Muscle of leg (tissue), 16 donors: ENCODE data around the gene AKTIP. TPM values are rescaled to one million over a fixed set of nuclear protein-coding genes. Genes with fewer than 3 reads are reported as not detected.
"Not testable (repeated sequence)": the region's sequence is repeated elsewhere in the genome, so short reads cannot be mapped to it uniquely, and the experiment has no call there.

ENCODE experiments used
- DNase-seq: peaks from one replicate; pipeline ENCODE4 v3.0.0; 2013
- H3K27ac ChIP-seq: one replicate; pipeline ENCODE4 v1.5.1; 2013; ENCODE audit warnings: mild to moderate bottlenecking, low read length, control low read depth
- H3K27me3 ChIP-seq: one replicate; pipeline ENCODE4 v1.6.1; 2013; ENCODE audit warnings: low read length; ENCODE audit not compliant: control insufficient read depth, insufficient read depth
- H3K36me3 ChIP-seq: one replicate; pipeline ENCODE4 v1.6.1; 2013; ENCODE audit warnings: low read length; ENCODE audit not compliant: control insufficient read depth, insufficient read depth
- H3K4me1 ChIP-seq: one replicate; pipeline ENCODE4 v1.6.1; 2013; ENCODE audit warnings: low read length; ENCODE audit not compliant: control insufficient read depth, insufficient read depth
- H3K4me3 ChIP-seq: one replicate; pipeline ENCODE4 v1.5.1; 2013; ENCODE audit warnings: low read length, control low read depth
- H3K9me3 ChIP-seq: replicated peaks from 2 replicates; pipeline ENCODE4 v1.6.1; 2013; ENCODE audit warnings: low read depth, low read length; ENCODE audit not compliant: control insufficient read depth
- WGBS: methylation state at CpG from one replicate; pipeline ENCODE4 v1.1.5; 2013; ENCODE audit warnings: missing lambda C conversion rate; ENCODE audit not compliant: insufficient coverage; 5-methylcytosine and 5-hydroxymethylcytosine counted together
- long read RNA-seq, 11 donors: transcript quantifications; one replicate each; lab custom pipeline, GENCODE V29; 2026
- polyA plus RNA-seq, 8 donors: library from polyadenylated mRNA; unstranded; fragments of 120-200 nt; gene quantifications; one replicate each; pipeline versions ENCODE4 v1.2.1 to v1.2.3, GENCODE V29; 2013; ENCODE audit warnings: inconsistent platforms in 1 of 8, low replicate concordance in 1 of 8; ENCODE audit not compliant: insufficient read length in 8 of 8, insufficient read depth in 1 of 8
- total RNA-seq: library from RNA; stranded (reverse); fragments of 120-200 nt; gene quantifications from one replicate; pipeline ENCODE4 v1.2.4, GENCODE V29; 2013

Gene AKTIP
- total RNA-seq, result 40.0 TPM
- 10 to 100 TPM; 30.8 to 49.9 (median 35.2) TPM for polyA plus RNA-seq
- long read RNA-seq, donor 1, partial matches to known transcripts, result 0 of 4 reads
- long read RNA-seq, donor 1, other reads (novel, unspliced or antisense), result 0 of 4 reads
- long read RNA-seq, donor 2, partial matches to known transcripts, result 0 of 3 reads
- long read RNA-seq, donor 2, other reads (novel, unspliced or antisense), result 0 of 3 reads
- long read RNA-seq, donor 3, partial matches to known transcripts, result 0 of 13 reads
- long read RNA-seq, donor 3, other reads (novel, unspliced or antisense), result 6 of 13 reads
- long read RNA-seq, donor 4, partial matches to known transcripts, result 0 of 3 reads
- long read RNA-seq, donor 4, other reads (novel, unspliced or antisense), result 0 of 3 reads
- long read RNA-seq, donor 5, transcript AKTIP-202 (10 exons, 2,426 nt), result major isoform, 5 of 27 reads
- long read RNA-seq, donor 5, partial matches to known transcripts, result 11 of 27 reads
- long read RNA-seq, donor 5, other reads (novel, unspliced or antisense), result 7 of 27 reads
- long read RNA-seq, donor 6, transcript AKTIP-214 (1 exons, 2,321 nt), result major isoform, 7 of 17 reads
- long read RNA-seq, donor 6, partial matches to known transcripts, result 0 of 17 reads
- long read RNA-seq, donor 6, other reads (novel, unspliced or antisense), result 6 of 17 reads
- long read RNA-seq, donor 7, transcript AKTIP-214 (1 exons, 2,321 nt), result major isoform, 6 of 17 reads
- long read RNA-seq, donor 7, transcript AKTIP-202 (10 exons, 2,426 nt), result minor isoform, 5 of 17 reads
- long read RNA-seq, donor 7, partial matches to known transcripts, result 0 of 17 reads
- long read RNA-seq, donor 7, other reads (novel, unspliced or antisense), result 6 of 17 reads
- long read RNA-seq, donor 8, transcript AKTIP-214 (1 exons, 2,321 nt), result major isoform, 5 of 8 reads
- long read RNA-seq, donor 8, partial matches to known transcripts, result 0 of 8 reads
- long read RNA-seq, donor 8, other reads (novel, unspliced or antisense), result 0 of 8 reads
- long read RNA-seq, donor 9, partial matches to known transcripts, result 0 of 5 reads
- long read RNA-seq, donor 9, other reads (novel, unspliced or antisense), result 0 of 5 reads
- long read RNA-seq, donor 10, transcript AKTIP-214 (1 exons, 2,321 nt), result major isoform, 7 of 10 reads
- long read RNA-seq, donor 10, partial matches to known transcripts, result 0 of 10 reads
- long read RNA-seq, donor 10, other reads (novel, unspliced or antisense), result 0 of 10 reads
- long read RNA-seq, donor 11, partial matches to known transcripts, result 0 of 6 reads
- long read RNA-seq, donor 11, other reads (novel, unspliced or antisense), result 0 of 6 reads

GRCh38 chr16:53502331-53503269 lies at the start of gene AKTIP:
Gene AKTIP (minus strand): TSS chr16:53503209. CDS start chr16:53500259, 2,950 bp downstream.
- H3K9me3 ChIP-seq, result no peaks in the 10 kb centered on the region
- under 1% methylated on average over 69 of the region's 76 CpGs for WGBS
- H3K4me1 ChIP-seq, result peaks cover 25% of the 10 kb centered on the region
- H3K36me3 ChIP-seq, result peaks cover 7% of the 10 kb centered on the region
- peak; percentile 52 for DNase-seq
- peak within 1 kb of the TSS; percentile 79 for H3K4me3 ChIP-seq
- peak within 1 kb of the TSS; percentile 99 for H3K27ac ChIP-seq
- H3K27me3 ChIP-seq, result no peaks in the 10 kb centered on the region

- H3K4me3 ChIP-seq, result no peak overlapping the region
- peaks cover 14% of the 10 kb centered on the region for H3K4me1 ChIP-seq
- H3K9me3 ChIP-seq, result no peaks in the 10 kb centered on the region
- peak; percentile 97 for DNase-seq
- no peaks in the 10 kb centered on the region for H3K36me3 ChIP-seq
- 13% methylated on average over 12 of the region's 18 CpGs for WGBS
- H3K27me3 ChIP-seq, result peaks cover 17% of the 10 kb centered on the region
- peak overlapping the region; percentile 79 for H3K27ac ChIP-seq
Measured at GRCh38 chr16:53549970-53550690, 47.1 kb upstream of the AKTIP start.

- no CpG with 5 or more reads among the region's 4 CpGs for WGBS
- Histone ChIP-seq H3K9me3 (no peaks in the 10 kb centered on the region), H3K27me3 (peaks cover 18% of the 10 kb centered on the region), H3K27ac (no peak overlapping the region), H3K4me1 (peaks cover 16% of the 10 kb centered on the region), H3K4me3 (no peak overlapping the region), H3K36me3 (no peaks in the 10 kb centered on the region)
- DNase-seq, result peak; percentile 45
Measured at GRCh38 chr16:53546988-53547391, 44.0 kb upstream of the AKTIP start.

GRCh38 chr16:53545433-53545832 lies 42.4 kb upstream of the AKTIP start:
- no peak for DNase-seq
- no peak overlapping the region for H3K4me3 ChIP-seq
- no peak overlapping the region for H3K27ac ChIP-seq
- peaks cover 13% of the 10 kb centered on the region for H3K4me1 ChIP-seq
- peaks cover 16% of the 10 kb centered on the region for H3K27me3 ChIP-seq
- no peaks in the 10 kb centered on the region for H3K36me3 ChIP-seq
- no peaks in the 10 kb centered on the region for H3K9me3 ChIP-seq
- WGBS, result 38% methylated on average over 3 of the region's 9 CpGs

GRCh38 chr16:53542283-53542682 lies 39.3 kb upstream of the AKTIP start:
- DNase-seq, result peak; percentile 7
- Histone ChIP-seq H3K36me3 (no peaks in the 10 kb centered on the region), H3K27ac (no peak overlapping the region), H3K27me3 (peaks cover 10% of the 10 kb centered on the region), H3K4me1 (peaks cover 8% of the 10 kb centered on the region), H3K4me3 (no peak overlapping the region), H3K9me3 (no peaks in the 10 kb centered on the region)
- 30% methylated on average over 21 of the region's 21 CpGs for WGBS

GRCh38 chr16:53541326-53541725 lies 38.3 kb upstream of the AKTIP start:
- Histone ChIP-seq H3K36me3 (no peaks in the 10 kb centered on the region), H3K4me1 (peaks cover 2% of the 10 kb centered on the region), H3K27ac (no peak overlapping the region), H3K27me3 (peaks cover 6% of the 10 kb centered on the region), H3K9me3 (no peaks in the 10 kb centered on the region), H3K4me3 (no peak overlapping the region)
- 68% methylated on average over 7 of the region's 9 CpGs for WGBS
- DNase-seq, result no peak

GRCh38 chr16:53539759-53540718 lies 37.0 kb upstream of the AKTIP start:
- H3K27me3 ChIP-seq, H3K4me1 ChIP-seq, H3K4me3 ChIP-seq, H3K9me3 ChIP-seq, H3K36me3 ChIP-seq, DNase-seq, H3K27ac ChIP-seq: not testable (repeated sequence)
- no CpG with 5 or more reads among the region's 13 CpGs for WGBS

- not testable (repeated sequence) for H3K4me3 ChIP-seq, H3K36me3 ChIP-seq, H3K27me3 ChIP-seq, H3K4me1 ChIP-seq, H3K9me3 ChIP-seq, DNase-seq, H3K27ac ChIP-seq
- 93% methylated on average over 6 of the region's 27 CpGs for WGBS
Measured at GRCh38 chr16:53539346-53539745, 36.3 kb upstream of the AKTIP start.
